ENCODE measurements around the gene TTLL10.
"Not testable (repeated sequence)": the region's sequence is repeated elsewhere in the genome, so short reads cannot be mapped to it uniquely, and the experiment has no call there.

TTLL10 gene

GRCh38 chr1:1141244-1141910 is 32.3 kb upstream of the TTLL10 start:
- no peak overlapping the region for H3K4me3 Mint-ChIP-seq
- H3K36me3 Mint-ChIP-seq (ENCODE audit: low read depth) = no peaks in the 10 kb centered on the region
- H3K4me1 Mint-ChIP-seq = no peaks in the 10 kb centered on the region
- no peak for TF ChIP-seq CTCF (IDR thresholded peaks at IDR 0.05)
- H3K9me3 Mint-ChIP-seq = no peaks in the 10 kb centered on the region
- no peak for DNase-seq
- H3K27me3 Mint-ChIP-seq (ENCODE audit: low read depth, poor library complexity) = peaks cover 25% of the 10 kb centered on the region
- no peak overlapping the region for H3K27ac Mint-ChIP-seq

GRCh38 chr1:1141911-1142250 is 31.8 kb upstream of the TTLL10 start:
- H3K4me3 Mint-ChIP-seq = no peak overlapping the region
- H3K36me3 Mint-ChIP-seq (ENCODE audit: low read depth) = no peaks in the 10 kb centered on the region
- no peaks in the 10 kb centered on the region for H3K4me1 Mint-ChIP-seq
- H3K27me3 Mint-ChIP-seq (ENCODE audit: low read depth, poor library complexity) = peaks cover 22% of the 10 kb centered on the region
- H3K9me3 Mint-ChIP-seq = no peaks in the 10 kb centered on the region
- H3K27ac Mint-ChIP-seq = no peak overlapping the region
- no peak for DNase-seq
- TF ChIP-seq CTCF (IDR thresholded peaks at IDR 0.05) = no peak

- not testable (repeated sequence) for H3K9me3 Mint-ChIP-seq; H3K4me3 Mint-ChIP-seq; H3K4me1 Mint-ChIP-seq; H3K36me3 Mint-ChIP-seq (ENCODE audit: low read depth); DNase-seq; H3K27ac Mint-ChIP-seq
- peaks cover 20% of the 10 kb centered on the region for H3K27me3 Mint-ChIP-seq (ENCODE audit: low read depth, poor library complexity)
Measured at GRCh38 chr1:1142352-1142751, 31.3 kb upstream of the TTLL10 start.

- Mint-ChIP-seq H3K4me3 (no peak overlapping the region), H3K36me3 (ENCODE audit: low read depth) (no peaks in the 10 kb centered on the region), H3K9me3 (no peaks in the 10 kb centered on the region), H3K27me3 (ENCODE audit: low read depth, poor library complexity) (peaks cover 17% of the 10 kb centered on the region), H3K4me1 (peaks cover 1% of the 10 kb centered on the region), H3K27ac (no peak overlapping the region)
- no peak for DNase-seq
- TF ChIP-seq CTCF (IDR thresholded peaks at IDR 0.05) = no peak
Measured at GRCh38 chr1:1142844-1143243, 30.8 kb upstream of the TTLL10 start.

- Mint-ChIP-seq H3K4me3 (no peak overlapping the region), H3K27ac (no peak overlapping the region), H3K9me3 (no peaks in the 10 kb centered on the region), H3K4me1 (peaks cover 8% of the 10 kb centered on the region), H3K36me3 (ENCODE audit: low read depth) (no peaks in the 10 kb centered on the region), H3K27me3 (ENCODE audit: low read depth, poor library complexity) (peaks cover 15% of the 10 kb centered on the region)
- no peak for DNase-seq
- TF ChIP-seq CTCF (IDR thresholded peaks at IDR 0.05) = no peak
Measured at GRCh38 chr1:1143636-1144035, 30.0 kb upstream of the TTLL10 start.

GRCh38 chr1:1144122-1144842 is 29.4 kb upstream of the TTLL10 start:
- no peak for TF ChIP-seq CTCF (IDR thresholded peaks at IDR 0.05)
- no peak for DNase-seq
- Mint-ChIP-seq H3K27ac (no peak overlapping the region), H3K4me3 (no peak overlapping the region), H3K4me1 (peaks cover 8% of the 10 kb centered on the region), H3K36me3 (ENCODE audit: low read depth) (no peaks in the 10 kb centered on the region), H3K27me3 (ENCODE audit: low read depth, poor library complexity) (peaks cover 12% of the 10 kb centered on the region), H3K9me3 (no peaks in the 10 kb centered on the region)

Data from nephron progenitor cell (in vitro differentiated cells).